GM18519 (cell line): Measurements from ENCODE around the gene IL10RB.

Experiments used
- ATAC-seq: cut with Tn5 transposase; IDR thresholded peaks from one replicate; pipeline ENCODE4 v1.9.1; 2021; ENCODE audit warnings: mild to moderate bottlenecking, moderate library complexity; ENCODE audit not compliant: unreplicated experiment, low FRiP score

Gene IL10RB

GRCh38 chr21:33262921-33263320 lies 3.2 kb upstream of the IL10RB start:
- no peak for ATAC-seq

GRCh38 chr21:33264561-33264960 lies 1.6 kb upstream of the IL10RB start:
- ATAC-seq: no peak

DNA sequence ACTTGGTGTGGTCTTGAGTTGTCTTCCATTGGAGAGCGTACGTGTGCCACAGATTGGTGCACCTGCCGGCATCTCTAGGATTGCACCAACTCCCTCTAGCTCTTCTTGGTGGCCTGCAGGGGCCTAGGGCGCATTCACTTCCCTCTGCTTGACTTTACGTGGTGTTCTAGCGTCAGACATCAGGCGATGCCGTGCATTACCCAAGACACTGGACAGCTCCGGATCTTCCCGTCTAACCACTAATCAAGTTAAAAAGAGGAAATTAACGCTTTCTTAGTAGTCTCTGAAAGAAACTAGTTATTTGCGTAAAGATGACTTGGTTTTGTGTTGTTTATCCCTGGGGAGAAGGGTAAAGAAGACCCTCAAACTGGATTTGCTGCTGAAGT lies 510 bp upstream of the IL10RB start:
- no peak for ATAC-seq

DNA sequence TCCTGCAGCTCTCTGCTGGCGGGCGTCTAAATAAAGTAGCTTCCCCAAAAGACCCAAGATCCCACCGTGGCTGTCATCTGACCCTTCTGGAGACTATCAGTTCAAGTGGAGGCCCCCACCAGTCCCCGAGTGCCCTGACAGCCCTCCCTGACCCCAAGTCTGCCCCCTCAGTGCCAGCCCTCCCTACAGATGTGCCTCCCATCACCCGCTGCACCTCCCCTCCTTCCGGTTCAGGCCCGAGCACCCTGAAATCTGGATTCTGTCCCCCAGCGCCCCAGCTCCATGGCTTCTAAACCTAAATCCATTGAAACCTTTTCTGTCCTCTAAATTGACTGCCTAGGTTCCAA lies 595 bp downstream of the IL10RB start:
- no peak for ATAC-seq

DNA sequence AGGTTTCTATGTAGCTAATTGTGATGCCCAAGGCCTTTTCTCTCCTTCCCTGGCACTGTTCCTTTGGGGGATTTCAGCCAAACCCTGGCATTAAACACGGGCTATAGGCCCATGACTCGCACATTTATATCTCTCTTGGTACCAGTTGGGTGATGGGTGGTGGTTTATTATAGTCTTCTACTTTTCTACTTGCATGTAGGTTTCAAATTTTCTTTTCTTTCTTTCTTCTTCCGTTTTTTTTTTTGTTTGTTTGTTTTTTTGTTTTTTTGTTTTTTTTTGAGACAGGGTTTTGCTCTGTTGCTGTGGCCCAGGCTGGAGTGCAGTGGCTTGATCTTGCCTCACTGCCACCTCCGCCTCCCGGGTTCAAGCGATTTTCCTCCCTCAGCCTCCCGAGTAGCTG lies 1.1 kb downstream of the IL10RB start:
- ATAC-seq: no peak

- no peak for ATAC-seq
Measured at GRCh38 chr21:33268393-33268736, 2.2 kb downstream of the IL10RB start.

DNA sequence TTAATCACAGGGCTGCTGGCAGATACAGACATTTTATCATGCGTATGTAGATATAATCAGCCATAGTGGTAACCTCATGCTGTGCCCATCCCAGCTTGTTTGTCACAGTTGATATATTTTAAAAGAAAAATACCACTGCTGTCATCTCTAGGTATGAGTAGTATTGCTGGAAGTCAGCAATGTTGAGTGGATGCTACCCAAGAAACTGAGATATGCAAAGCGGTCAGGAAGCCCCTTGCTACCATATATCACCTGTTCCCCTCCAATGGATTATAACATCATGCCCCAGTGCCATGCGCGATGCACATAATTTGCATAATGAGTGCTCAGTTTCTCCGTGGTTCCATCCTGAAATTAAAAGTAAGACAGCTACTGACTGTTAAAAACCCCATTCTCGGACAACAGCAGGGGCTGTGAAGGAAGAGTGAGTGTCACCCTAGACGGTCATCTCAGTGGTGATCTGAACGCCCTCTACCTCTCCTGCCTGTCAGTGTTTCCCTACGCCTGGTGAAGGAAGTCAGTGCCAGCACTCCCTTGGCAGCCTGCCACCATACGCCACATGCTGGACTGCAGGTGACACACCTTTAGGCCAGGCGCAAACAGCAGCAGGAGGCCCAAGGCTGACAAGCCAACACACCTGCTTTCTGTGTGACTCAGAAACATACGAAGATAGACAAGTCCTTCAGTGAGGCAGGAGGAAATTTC lies 2.7 kb downstream of the IL10RB start:
- peak; percentile 64 for ATAC-seq

DNA sequence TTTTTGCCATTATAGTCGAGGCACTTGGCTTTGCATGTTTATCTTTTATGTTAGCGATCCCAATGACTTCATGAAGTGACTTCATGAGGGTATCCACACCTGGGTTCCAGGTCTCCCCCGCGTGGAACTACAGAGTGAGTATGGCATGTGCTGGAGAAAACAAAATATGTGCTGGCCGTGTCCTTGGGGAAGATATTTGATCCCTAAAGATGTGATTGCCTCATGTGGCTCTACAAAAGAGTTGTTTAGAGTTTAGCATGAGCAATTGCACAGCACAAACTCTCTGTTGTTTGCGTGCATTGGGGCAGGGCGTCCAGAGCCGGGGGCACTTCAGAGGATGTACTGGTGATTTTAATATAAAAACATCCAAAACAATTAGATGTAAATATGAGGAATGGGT lies 4.8 kb downstream of the IL10RB start:
- ATAC-seq: no peak

- ATAC-seq: no peak
Measured at GRCh38 chr21:33273044-33273443, 6.9 kb downstream of the IL10RB start.

DNA sequence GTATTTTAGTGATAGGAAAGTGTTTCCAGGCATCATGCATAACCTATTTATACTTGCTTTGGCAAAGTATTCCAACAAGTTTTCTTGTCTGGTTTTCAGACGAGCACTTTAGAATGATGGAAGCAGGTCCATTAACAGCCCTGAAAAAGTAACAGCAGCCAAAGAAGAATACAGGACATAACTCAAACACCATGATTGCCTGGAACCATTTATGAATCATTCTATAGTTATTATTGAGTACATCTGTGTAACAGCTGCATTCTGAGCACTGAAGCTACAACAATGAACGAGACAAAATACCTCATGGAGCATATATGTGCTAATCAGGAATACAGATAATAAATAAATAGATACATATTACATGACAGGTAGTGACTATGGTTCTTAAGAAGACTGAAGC lies 12.6 kb downstream of the IL10RB start:
- no peak for ATAC-seq

DNA sequence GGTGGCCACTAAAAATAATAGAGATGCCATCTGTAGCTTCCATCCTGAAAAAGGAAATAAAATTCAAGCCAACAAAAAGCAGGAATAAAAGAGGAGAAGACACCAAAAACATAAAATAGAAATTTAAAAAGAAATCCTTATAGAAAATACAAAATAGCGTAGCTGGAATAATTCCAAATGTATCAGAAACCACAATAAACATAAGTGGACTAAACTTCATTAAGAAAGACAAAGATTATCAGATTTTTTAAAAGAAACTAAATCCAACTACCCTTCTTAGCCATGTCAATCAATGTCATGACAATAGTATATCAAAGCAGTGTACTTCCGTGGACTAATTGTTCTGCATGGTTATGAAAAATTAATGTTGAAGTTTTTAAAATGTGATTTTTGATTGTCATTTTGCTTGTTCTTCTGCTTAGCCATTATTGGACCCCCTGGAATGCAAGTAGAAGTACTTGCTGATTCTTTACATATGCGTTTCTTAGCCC lies 13.2 kb downstream of the IL10RB start:
- ATAC-seq: no peak

GRCh38 chr21:33281096-33281652 lies 15.0 kb downstream of the IL10RB start:
- ATAC-seq: no peak

- no peak for ATAC-seq
Measured at GRCh38 chr21:33283203-33283602, 17.0 kb downstream of the IL10RB start.

DNA sequence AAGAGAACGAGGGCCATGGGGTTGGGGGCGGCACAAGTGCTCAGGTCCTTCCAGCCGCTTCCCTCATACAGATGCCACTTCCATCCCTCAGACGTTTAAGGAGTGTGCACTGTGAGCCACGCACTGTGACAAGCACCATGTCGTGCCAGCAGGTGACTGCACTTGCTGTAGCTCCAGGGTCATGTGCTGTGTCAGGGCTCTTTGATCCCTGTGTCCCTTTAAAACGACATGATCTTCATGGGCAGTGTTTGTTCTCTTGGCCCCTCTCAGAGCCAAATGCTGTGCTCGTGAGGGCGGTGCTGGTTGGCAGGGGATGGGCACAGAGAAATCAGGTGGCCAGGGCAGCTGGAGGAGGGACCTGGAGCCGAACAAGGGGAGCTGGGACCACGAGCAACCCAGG lies 19.9 kb downstream of the IL10RB start:
- ATAC-seq: no peak

GRCh38 chr21:33286600-33287456 lies 20.7 kb downstream of the IL10RB start:
- no peak for ATAC-seq

- no peak for ATAC-seq
Measured at GRCh38 chr21:33289199-33289819, 23.1 kb downstream of the IL10RB start.

DNA sequence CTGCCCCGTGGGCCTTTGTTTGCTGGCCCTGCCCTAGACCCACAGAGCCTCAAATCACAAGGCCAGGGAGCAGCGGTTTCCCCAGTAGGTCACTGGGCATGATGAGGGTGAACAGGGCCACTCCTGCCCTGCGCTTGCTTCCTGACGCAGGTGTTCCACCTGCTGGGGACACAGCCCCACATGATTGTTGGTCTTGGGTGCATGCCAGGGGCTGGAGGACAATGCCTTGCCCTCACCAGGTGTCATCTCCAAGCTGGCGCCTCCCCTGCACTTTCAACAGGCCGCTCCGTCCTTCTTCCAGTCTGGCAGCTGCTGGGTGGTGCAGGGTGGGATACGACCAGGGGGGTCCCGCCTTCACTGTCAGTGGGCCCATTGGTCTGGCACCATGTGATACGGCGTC lies 24.3 kb downstream of the IL10RB start:
- no peak for ATAC-seq

DNA sequence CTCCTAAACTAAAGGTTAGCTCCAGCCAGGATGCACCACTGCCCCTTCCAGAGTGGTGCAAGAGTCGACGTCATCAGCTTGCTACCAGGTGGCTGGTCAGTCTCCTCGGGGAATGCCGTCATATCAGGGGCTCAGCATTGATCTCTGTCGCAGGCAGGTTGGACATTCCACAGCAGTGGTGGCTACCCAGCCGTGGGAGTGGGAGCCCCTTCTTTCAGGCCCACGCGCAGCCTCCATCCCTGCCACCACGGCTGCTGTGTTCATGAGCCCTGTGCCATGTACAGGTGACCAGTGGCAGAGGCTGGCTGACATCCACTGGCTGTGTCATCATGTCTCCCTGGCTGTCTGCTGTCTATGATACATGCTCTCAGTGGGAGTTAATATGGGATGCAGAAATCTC lies 25.5 kb downstream of the IL10RB start:
- no peak for ATAC-seq

- no peak for ATAC-seq
Measured at GRCh38 chr21:33292724-33293123, 26.6 kb downstream of the IL10RB start.

GRCh38 chr21:33293136-33293535 lies 27.0 kb downstream of the IL10RB start:
- ATAC-seq: no peak

- ATAC-seq: no peak
Measured at GRCh38 chr21:33293811-33294216, 27.6 kb downstream of the IL10RB start.
